Transverse colon (tissue), 4 donors: ENCODE data around the gene RPS6KA5. TPM values are rescaled to one million over a fixed set of nuclear protein-coding genes. Genes with fewer than 3 reads are reported as not detected.

Source experiments
- DNase-seq: peaks from one replicate; pipeline ENCODE4 v3.0.0-alpha.2; 2019
- H3K27ac ChIP-seq, 4 donors: fragments of 200-600 bp; sonication (generic); 2 replicates each; pipeline ENCODE4 v1.5.1; 2016 to 2018; ENCODE audit warnings: inconsistent platforms in 4 of 4
- H3K27me3 ChIP-seq: fragments of 200-600 bp; sonication (generic); 2 replicates; pipeline ENCODE4 v1.5.1; 2017; ENCODE audit warnings: inconsistent platforms
- H3K36me3 ChIP-seq, 4 donors: fragments of 200-600 bp; sonication (generic); 2 replicates each; pipeline ENCODE4 v1.5.1; 2017 to 2019; ENCODE audit warnings: inconsistent platforms in 4 of 4
- H3K4me1 ChIP-seq, 4 donors: fragments of 200-600 bp; sonication (generic); 2 replicates each; pipeline ENCODE4 v1.5.1; 2017 to 2020; ENCODE audit warnings: inconsistent platforms in 4 of 4
- H3K4me3 ChIP-seq, 4 donors: fragments of 200-600 bp; sonication (generic); 1 replicate in 1 of 4; 2 replicates in 3 of 4; pipeline versions ENCODE4 v1.5.1 to v1.6.1; 2017 to 2019; ENCODE audit warnings: inconsistent platforms in 4 of 4
- H3K9me3 ChIP-seq, 2 donors: fragments of 200-600 bp; sonication (generic); 2 replicates each; pipeline ENCODE4 v1.5.1; 2017 to 2019; ENCODE audit warnings: inconsistent platforms in 2 of 2
- EP300 ChIP-seq: sonication (generic); formaldehyde crosslinking; IDR thresholded peaks from one replicate; pipeline ENCODE4 v1.6.1; 2017; ENCODE audit warnings: antibody characterized with exemption, low read depth
- POLR2A ChIP-seq: fragments of 450-650 bp; IDR thresholded peaks from one replicate; pipeline ENCODE4 v1.6.1; 2016; ENCODE audit warnings: antibody characterized with exemption, mild to moderate bottlenecking, moderate library complexity
- POLR2AphosphoS5 ChIP-seq, 3 donors: sonication (generic); formaldehyde crosslinking; IDR thresholded peaks; one replicate each; pipeline ENCODE4 v1.6.1; 2016; ENCODE audit warnings: antibody characterized with exemption in 3 of 3
- WGBS, 2 donors: methylation state at CpG; one replicate each; pipeline ENCODE4 v1.1.5; 2018; ENCODE audit warnings: low coverage in 1 of 2; 5-methylcytosine and 5-hydroxymethylcytosine counted together
- in situ Hi-C, 4 donors: fragments of 200-750 bp; cut with MboI; loops; one replicate each; pipeline versions ENCODE4 v1.15.0 to v1.15.1; 2017; ENCODE audit warnings: low sequenced_read_pairs in 3 of 4, low pct_ligation_motif_present in 1 of 4, low pct_unique_long_range_greater_than_20kb in 1 of 4
- intact Hi-C: fragments of 100-400 bp; cut with DNase I; formaldehyde crosslinking; loops from one replicate; pipeline ENCODE4 v1.15.1; 2023; ENCODE audit warnings: low total_unique reads
- total RNA-seq, 4 donors: library from RNA; depleted of rRNA; stranded (reverse); fragments of >200 nt; gene quantifications; one replicate each; pipeline ENCODE4 v1.1.0, GENCODE V29; 2016
- TF ChIP-seq, protein P1 (sequence below), 5 experiments: fragments of 200-600 bp in 3 of 5; fragments of 450-650 bp in 2 of 5; sonication (generic) in 3 of 5; IDR thresholded peaks; 1 replicate in 2 of 5; 2 replicates in 3 of 5; pipeline ENCODE4 v1.5.1; 2016 to 2017; ENCODE audit warnings: antibody characterized with exemption in 5 of 5, inconsistent platforms in 3 of 5, mild to moderate bottlenecking in 2 of 5, moderate library complexity in 1 of 5

Gene RPS6KA5
- total RNA-seq, 4 donors from 2014 or later = 7.5 to 32.8 (median 28.0) TPM

DNA sequence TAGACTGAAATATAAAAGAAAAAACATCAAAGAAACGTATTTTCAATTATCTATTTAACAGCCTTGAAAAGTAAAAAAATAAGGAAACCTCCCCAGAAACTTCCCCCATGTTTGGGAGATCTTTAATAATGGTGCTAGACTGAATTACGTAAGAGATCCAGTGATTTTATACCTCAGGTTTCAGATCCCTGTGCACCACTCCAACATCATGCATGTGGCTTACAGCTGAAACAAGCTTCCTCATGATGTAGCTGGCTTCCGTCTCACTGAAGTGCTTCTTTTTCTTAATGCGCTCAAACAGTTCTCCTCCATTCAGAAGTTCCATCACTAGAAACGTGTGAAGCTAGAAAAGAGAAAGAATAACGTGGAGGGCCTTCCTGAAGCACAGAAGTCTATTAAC, 166.2 kb downstream of the RPS6KA5 start:
- in situ Hi-C loops = loop anchor here in 1 of 4 donors (10.0 to 25.0 kb wide), 2 partner anchors 281 to 393 kb away; no protein-coding TSS in a partner anchor
- Histone ChIP-seq H3K4me3 (no peak overlapping the region), H3K36me3 (peaks cover 0 to 13% (median 3%) of the 10 kb centered on the region in 4 donors), H3K9me3 (no peaks in the 10 kb centered on the region), H3K27ac (no peak overlapping the region), H3K4me1 (peaks cover 0 to 5% (median 1%) of the 10 kb centered on the region in 4 donors), H3K27me3 (no peaks in the 10 kb centered on the region)
- intact Hi-C loops = no loop called here
- WGBS, 2 donors = 90 to 91% methylated on average over 6 of the region's 6 CpGs
- DNase-seq = no peak
- TF ChIP-seq POLR2A = no peak
- TF ChIP-seq EP300 = no peak
- no peak for TF ChIP-seq POLR2AphosphoS5 (IDR thresholded peaks at IDR 0.05)
- TF ChIP-seq, protein P1, sequence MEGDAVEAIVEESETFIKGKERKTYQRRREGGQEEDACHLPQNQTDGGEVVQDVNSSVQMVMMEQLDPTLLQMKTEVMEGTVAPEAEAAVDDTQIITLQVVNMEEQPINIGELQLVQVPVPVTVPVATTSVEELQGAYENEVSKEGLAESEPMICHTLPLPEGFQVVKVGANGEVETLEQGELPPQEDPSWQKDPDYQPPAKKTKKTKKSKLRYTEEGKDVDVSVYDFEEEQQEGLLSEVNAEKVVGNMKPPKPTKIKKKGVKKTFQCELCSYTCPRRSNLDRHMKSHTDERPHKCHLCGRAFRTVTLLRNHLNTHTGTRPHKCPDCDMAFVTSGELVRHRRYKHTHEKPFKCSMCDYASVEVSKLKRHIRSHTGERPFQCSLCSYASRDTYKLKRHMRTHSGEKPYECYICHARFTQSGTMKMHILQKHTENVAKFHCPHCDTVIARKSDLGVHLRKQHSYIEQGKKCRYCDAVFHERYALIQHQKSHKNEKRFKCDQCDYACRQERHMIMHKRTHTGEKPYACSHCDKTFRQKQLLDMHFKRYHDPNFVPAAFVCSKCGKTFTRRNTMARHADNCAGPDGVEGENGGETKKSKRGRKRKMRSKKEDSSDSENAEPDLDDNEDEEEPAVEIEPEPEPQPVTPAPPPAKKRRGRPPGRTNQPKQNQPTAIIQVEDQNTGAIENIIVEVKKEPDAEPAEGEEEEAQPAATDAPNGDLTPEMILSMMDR (IDR thresholded peaks at IDR 0.05) = no peak

DNA sequence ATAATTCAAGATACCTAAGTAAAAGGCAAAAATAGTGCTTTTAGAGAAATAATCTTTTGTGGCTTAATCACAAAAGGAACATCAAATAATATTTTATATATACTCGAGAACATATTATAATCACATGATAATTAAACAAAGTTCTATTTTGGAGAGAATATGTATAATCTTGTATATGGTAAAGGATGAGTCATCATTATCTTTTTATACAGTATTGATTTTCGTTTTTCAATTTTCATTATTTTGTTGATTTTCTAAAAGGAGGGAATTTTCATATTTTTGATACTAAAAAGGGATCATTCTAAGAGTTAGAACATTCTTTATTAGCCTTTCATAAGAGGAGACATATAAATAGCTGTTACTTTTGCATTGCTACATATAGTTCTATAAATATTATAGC, 166.9 kb downstream of the RPS6KA5 start:
- no peak overlapping the region for H3K27ac ChIP-seq
- no peak overlapping the region for H3K4me3 ChIP-seq
- in situ Hi-C loops = loop anchor here in 1 of 4 donors (10.0 to 25.0 kb wide), 2 partner anchors 281 to 394 kb away; no protein-coding TSS in a partner anchor
- peaks cover 0 to 5% (median 1%) of the 10 kb centered on the region in 4 donors for H3K4me1 ChIP-seq
- WGBS, 2 donors = 92 to 98% methylated on average over 2 of the region's 2 CpGs
- TF ChIP-seq EP300 = no peak
- TF ChIP-seq POLR2A = no peak
- no peak for TF ChIP-seq POLR2AphosphoS5 (IDR thresholded peaks at IDR 0.05)
- TF ChIP-seq, protein P1 (IDR thresholded peaks at IDR 0.05) = no peak
- peaks cover 0 to 8% (median under 1%) of the 10 kb centered on the region in 4 donors for H3K36me3 ChIP-seq
- no peaks in the 10 kb centered on the region for H3K27me3 ChIP-seq
- no peak for DNase-seq
- no peaks in the 10 kb centered on the region for H3K9me3 ChIP-seq
- intact Hi-C loops = no loop called here

DNA sequence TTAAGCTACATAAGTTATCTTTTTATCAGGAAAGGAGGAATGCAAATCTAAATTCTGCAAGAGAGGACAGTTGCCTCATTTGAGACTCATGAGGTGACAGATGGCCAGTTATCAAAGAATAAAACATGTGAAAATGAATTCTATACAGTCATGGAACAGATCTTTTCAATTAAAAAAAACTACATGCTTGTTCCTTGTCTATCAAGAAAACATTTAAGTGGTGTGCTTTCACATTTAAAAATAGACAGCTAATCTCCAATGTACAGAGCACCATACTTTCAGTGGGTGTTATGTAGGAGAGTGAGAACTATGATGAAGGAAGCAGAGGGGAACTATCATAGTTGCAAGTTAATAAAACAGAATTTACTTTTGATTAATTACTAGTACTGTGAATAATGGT, 167.5 kb downstream of the RPS6KA5 start:
- intact Hi-C loops (no loop called here), in situ Hi-C loops (loop anchor here in 1 of 4 donors (10.0 to 25.0 kb wide), 2 partner anchors 282 to 394 kb away; no protein-coding TSS in a partner anchor)
- peaks cover 0 to 5% (median 1%) of the 10 kb centered on the region in 4 donors for H3K4me1 ChIP-seq
- DNase-seq = no peak
- no peak overlapping the region for H3K4me3 ChIP-seq
- peaks cover 0 to 8% (median 0%) of the 10 kb centered on the region in 4 donors for H3K36me3 ChIP-seq
- no peaks in the 10 kb centered on the region for H3K9me3 ChIP-seq
- no peaks in the 10 kb centered on the region for H3K27me3 ChIP-seq
- no peak overlapping the region for H3K27ac ChIP-seq
- TF ChIP-seq EP300 = no peak
- no peak for TF ChIP-seq POLR2A
- TF ChIP-seq POLR2AphosphoS5 (IDR thresholded peaks at IDR 0.05) = no peak
- TF ChIP-seq, protein P1 (IDR thresholded peaks at IDR 0.05) = no peak

DNA sequence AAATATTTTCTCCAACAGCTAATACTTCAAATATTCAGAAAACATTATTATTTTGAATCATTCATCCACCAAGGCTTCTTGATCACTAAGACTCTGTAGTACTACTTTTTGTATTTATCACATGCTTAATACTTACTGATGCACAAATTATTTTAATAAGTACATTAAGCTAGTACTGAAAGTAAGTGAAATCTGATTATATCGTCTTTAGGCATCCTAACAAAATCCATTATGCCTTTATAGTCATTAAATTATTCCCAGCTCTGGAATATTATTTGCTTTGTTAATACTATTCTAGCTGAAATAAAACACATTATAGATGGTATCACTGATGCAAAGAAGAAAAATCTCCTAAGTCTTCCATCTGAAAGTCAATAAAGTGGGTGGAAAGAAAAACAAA, 169.1 kb downstream of the RPS6KA5 start:
- intact Hi-C loops = no loop called here
- Histone ChIP-seq H3K36me3 (peaks cover 0 to 8% (median 0%) of the 10 kb centered on the region in 4 donors), H3K27me3 (no peaks in the 10 kb centered on the region), H3K9me3 (no peaks in the 10 kb centered on the region), H3K27ac (no peak overlapping the region), H3K4me1 (no peaks in the 10 kb centered on the region), H3K4me3 (no peak overlapping the region)
- TF ChIP-seq POLR2A = no peak
- no peak for DNase-seq
- in situ Hi-C loops = loop anchor here in 1 of 4 donors (10.0 to 25.0 kb wide), 2 partner anchors 283 to 396 kb away; no protein-coding TSS in a partner anchor
- 41 to 50% methylated on average over 1 of the region's 1 CpG for WGBS, 2 donors
